Natural killer cell treated with Interleukin-12 subunit alpha and Interleukin-12 subunit beta and Interleukin-15 and Interleukin-18, amount 100 ng/mL, for 72 hours (primary cell): ENCODE results near the gene NXPH2. TPM values are rescaled to one million over a fixed set of nuclear protein-coding genes. Genes with fewer than 3 reads are reported as not detected.
A peak's percentile ranks its signal among the peaks of the same experiment; 100 is the strongest.

ENCODE experiments used
- ATAC-seq, 2 donors: fragments of 150-1000 bp; cut with Tn5 transposase in 1 of 2; sonication (Bioruptor Pico), chemical (Tn5 transposase) in 1 of 2; 2 replicates each; pipeline ENCODE4 v1.10.0; 2021
- DNase-seq: peaks from one replicate; pipeline ENCODE4 v3.0.0; 2022; ENCODE audit warnings: low spot score
- H3K27ac Mint-ChIP-seq, 2 donors: 1 replicate in 1 of 2; 2 replicates in 1 of 2; pipeline ENCODE4 v1.8.0; 2022; ENCODE audit warnings: mixed read lengths in 2 of 2, mild to moderate bottlenecking in 1 of 2, moderate library complexity in 1 of 2
- H3K27me3 Mint-ChIP-seq, 2 donors: 1 replicate in 1 of 2; 2 replicates in 1 of 2; pipeline ENCODE4 v1.8.0; 2022; ENCODE audit warnings: mixed read lengths in 2 of 2
- H3K36me3 Mint-ChIP-seq: one replicate; pipeline ENCODE4 v1.8.0; 2022; ENCODE audit warnings: mixed read lengths
- H3K4me1 Mint-ChIP-seq, 2 donors: 1 replicate in 1 of 2; 2 replicates in 1 of 2; pipeline ENCODE4 v1.8.0; 2022; ENCODE audit warnings: low read depth in 2 of 2, mixed read lengths in 2 of 2, mild to moderate bottlenecking in 1 of 2
- H3K4me3 Mint-ChIP-seq: one replicate; pipeline ENCODE4 v1.8.0; 2022; ENCODE audit warnings: mixed read lengths
- H3K9me3 Mint-ChIP-seq: 2 replicates; pipeline ENCODE4 v1.8.0; 2022; ENCODE audit warnings: mixed read lengths
- total RNA-seq, 2 donors: library from RNA; stranded (reverse); gene quantifications; one replicate each; pipeline ENCODE4 v1.2.3, GENCODE V29; 2022

Gene NXPH2
- total RNA-seq, result not detected

DNA sequence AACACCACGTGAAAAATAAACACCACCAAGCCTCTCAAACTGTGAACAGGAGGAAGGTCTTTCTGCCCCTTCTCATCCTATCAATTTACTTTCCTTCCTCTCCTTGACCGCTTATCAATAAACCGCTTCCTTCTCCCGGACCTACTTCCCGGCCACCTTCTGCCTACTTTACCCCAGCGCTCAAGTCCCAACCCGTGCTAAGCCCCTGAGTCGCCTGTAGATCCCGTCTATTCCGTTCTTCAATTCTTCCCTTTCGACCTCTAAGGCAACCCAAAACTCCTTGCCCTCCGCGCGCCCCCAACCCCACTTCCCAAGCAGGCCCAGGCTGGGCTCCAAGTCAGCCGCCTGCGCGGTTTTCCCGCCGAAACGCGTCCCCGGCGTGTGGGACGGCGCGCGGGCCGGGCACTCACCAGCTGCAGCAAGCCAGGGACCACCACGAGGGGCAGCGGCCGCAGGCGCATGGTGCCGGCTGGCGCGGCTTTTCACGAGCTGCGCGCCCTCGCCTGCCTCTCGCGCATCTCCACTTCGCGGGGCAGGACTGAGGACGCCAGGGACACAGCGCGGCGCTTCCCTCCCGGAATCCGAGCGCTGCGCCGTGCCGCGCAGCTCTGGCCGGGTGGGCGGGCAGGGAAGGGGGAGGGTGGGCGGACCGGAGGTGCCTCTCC lies at the start of gene NXPH2:
Gene NXPH2, minus strand, starts transcription at position 610 of the 665 bp plus-strand sequence. Its CDS starts 149 bp downstream, at position 461.
- ATAC-seq, result no peak
- peaks cover 0 to 5% of the 10 kb centered on the region in 2 donors for H3K4me1 Mint-ChIP-seq
- no peak for DNase-seq
- no peaks in the 10 kb centered on the region for H3K9me3 Mint-ChIP-seq
- no peak within 1 kb of the TSS for H3K4me3 Mint-ChIP-seq
- no peaks in the 10 kb centered on the region for H3K36me3 Mint-ChIP-seq
- no peak within 1 kb of the TSS for H3K27ac Mint-ChIP-seq
- peaks cover 33 to 41% of the 10 kb centered on the region in 2 donors for H3K27me3 Mint-ChIP-seq

GRCh38 chr2:138829326-138829919 lies 49.2 kb upstream of the NXPH2 start:
- H3K4me1 Mint-ChIP-seq, result no peaks in the 10 kb centered on the region
- no peak for DNase-seq
- peak in 1 of 2 donors; percentile 53 for ATAC-seq
- H3K27me3 Mint-ChIP-seq, result peaks cover 2 to 7% of the 10 kb centered on the region in 2 donors
- no peak overlapping the region for H3K4me3 Mint-ChIP-seq
- H3K36me3 Mint-ChIP-seq, result no peaks in the 10 kb centered on the region
- no peak overlapping the region for H3K27ac Mint-ChIP-seq
- H3K9me3 Mint-ChIP-seq, result no peaks in the 10 kb centered on the region

DNA sequence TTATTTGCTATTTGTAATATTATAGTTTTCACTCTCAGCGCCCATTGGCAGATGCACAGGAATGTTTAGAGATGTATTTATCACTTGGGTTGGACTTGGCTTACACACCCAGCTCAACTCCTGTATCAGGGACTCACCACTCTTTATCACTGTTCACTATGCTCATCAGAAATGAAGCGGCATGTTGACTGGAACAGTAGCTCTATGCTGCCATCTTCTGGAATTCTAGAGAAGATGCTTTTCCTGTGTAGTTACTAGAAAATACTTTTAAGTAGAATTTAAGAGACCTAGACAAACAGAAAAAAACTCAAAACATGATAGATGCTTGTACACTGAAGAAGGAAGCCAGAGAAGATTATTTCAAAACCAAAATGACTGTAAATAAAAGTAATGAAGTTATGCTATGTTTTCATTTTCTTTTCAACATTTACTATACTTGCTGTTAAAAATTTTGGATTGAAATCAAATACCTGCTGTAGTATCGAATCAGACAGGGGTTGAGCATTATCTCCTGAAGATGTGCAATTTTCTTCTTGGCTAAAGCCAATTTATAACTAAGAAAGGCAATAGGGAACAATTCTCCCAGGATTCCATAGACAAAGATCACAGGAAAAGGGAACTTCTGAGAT lies 47.4 kb upstream of the NXPH2 start:
- Mint-ChIP-seq H3K4me1 (no peaks in the 10 kb centered on the region), H3K27ac (no peak overlapping the region), H3K36me3 (no peaks in the 10 kb centered on the region), H3K4me3 (no peak overlapping the region), H3K27me3 (peaks cover 0 to 7% of the 10 kb centered on the region in 2 donors), H3K9me3 (no peaks in the 10 kb centered on the region)
- ATAC-seq (no peak), DNase-seq (no peak)

- Mint-ChIP-seq H3K27me3 (peaks cover 2 to 7% of the 10 kb centered on the region in 2 donors), H3K4me1 (no peaks in the 10 kb centered on the region), H3K9me3 (no peaks in the 10 kb centered on the region), H3K36me3 (no peaks in the 10 kb centered on the region), H3K4me3 (no peak overlapping the region), H3K27ac (no peak overlapping the region)
- ATAC-seq (no peak), DNase-seq (no peak)
These were observed 43.5 kb upstream of the NXPH2 start for GRCh38 chr2:138823666-138824065.

DNA sequence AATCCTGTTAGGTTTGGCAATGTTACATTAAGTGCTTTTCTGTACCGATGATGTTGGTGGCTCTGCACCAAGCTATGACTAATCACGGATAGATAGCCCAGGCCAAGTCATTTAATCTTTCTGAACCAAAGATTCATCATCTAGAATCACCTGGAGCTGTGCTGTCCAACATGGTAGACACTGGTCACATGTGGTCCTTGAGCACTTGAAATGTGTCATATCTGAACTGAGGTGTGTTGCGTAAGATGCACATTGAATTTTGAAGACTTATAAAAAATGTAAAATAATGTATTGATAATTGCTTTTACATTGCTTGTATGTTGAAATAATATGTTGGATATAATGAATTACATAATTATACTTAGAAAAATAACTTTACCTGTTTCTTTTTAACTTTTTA lies 39.8 kb upstream of the NXPH2 start:
- ATAC-seq, result no peak
- no peaks in the 10 kb centered on the region for H3K4me1 Mint-ChIP-seq
- H3K4me3 Mint-ChIP-seq, result no peak overlapping the region

GRCh38 chr2:138818556-138818955 lies 38.4 kb upstream of the NXPH2 start:
- H3K27me3 Mint-ChIP-seq, result peaks cover 0 to 2% of the 10 kb centered on the region in 2 donors
- H3K4me3 Mint-ChIP-seq, result no peak overlapping the region
- H3K36me3 Mint-ChIP-seq, result no peaks in the 10 kb centered on the region
- no peak overlapping the region for H3K27ac Mint-ChIP-seq
- no peak for DNase-seq
- no peaks in the 10 kb centered on the region for H3K9me3 Mint-ChIP-seq
- H3K4me1 Mint-ChIP-seq, result no peaks in the 10 kb centered on the region
- no peak for ATAC-seq

More for the DNA sequence above, 39.8 kb upstream of the NXPH2 start:
- Mint-ChIP-seq H3K9me3 (no peaks in the 10 kb centered on the region), H3K36me3 (no peaks in the 10 kb centered on the region), H3K27ac (no peak overlapping the region), H3K27me3 (peaks cover 0 to 2% of the 10 kb centered on the region in 2 donors)
- no peak for DNase-seq

DNA sequence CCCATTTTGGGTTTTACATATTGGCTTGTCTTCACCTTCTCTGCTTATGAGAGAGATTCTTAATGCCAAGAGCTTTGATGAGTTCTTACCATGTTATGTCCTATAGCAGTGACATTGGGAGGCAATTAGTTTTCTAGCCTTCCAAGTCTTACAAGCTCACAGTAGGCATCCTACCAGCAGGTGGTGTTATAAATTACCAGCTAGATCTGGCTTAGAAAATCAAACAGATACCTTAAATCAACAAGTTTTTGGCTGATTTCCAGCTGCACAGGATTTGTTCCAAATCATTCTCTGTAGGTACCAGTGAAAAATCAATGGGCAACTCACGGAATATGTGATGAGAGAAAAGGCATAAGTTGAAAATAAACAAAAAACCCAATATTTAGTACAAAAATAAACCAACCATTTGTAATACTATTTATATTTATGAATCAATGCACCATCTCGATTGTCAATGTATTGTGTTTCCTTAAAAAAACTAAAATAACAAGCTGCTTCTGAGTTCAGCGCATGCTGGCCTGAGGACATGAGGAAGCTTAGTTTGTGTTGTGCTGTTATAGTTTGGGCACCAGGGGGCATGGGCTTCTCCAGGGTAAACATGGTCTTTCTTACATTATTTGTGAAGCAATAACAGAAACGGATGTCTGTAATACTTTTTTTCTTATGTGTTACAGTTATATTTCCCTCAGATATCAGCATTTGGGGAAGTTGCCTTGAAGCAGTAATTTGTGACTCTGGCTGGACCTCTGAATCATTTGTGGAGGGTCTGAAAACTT lies 34.1 kb upstream of the NXPH2 start:
- H3K36me3 Mint-ChIP-seq, result no peaks in the 10 kb centered on the region
- no peak for DNase-seq
- peaks cover 0 to 17% of the 10 kb centered on the region in 2 donors for H3K27me3 Mint-ChIP-seq
- peaks cover 4% of the 10 kb centered on the region for H3K9me3 Mint-ChIP-seq
- H3K27ac Mint-ChIP-seq, result no peak overlapping the region
- no peak for ATAC-seq
- no peak overlapping the region for H3K4me3 Mint-ChIP-seq
- H3K4me1 Mint-ChIP-seq, result no peaks in the 10 kb centered on the region

DNA sequence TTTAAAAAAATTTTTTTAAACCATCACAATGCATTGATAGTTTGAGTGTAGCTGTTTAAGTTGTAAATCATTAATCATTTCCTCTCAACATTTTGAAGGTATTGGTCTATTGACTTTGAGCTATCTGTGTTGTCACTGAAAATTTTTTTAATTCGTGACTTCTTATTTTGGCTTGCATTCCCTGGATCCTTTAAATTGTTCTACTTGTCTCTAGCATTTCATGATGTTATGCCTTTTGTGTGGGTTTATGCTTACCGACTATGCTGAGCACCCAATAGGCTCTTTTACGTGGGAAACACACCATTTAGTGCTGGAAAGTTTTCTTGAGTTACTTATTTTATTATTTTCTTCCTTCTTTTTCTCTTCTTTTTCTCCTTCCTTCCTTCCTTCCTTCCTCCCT lies 31.2 kb upstream of the NXPH2 start:
- ATAC-seq (no peak), DNase-seq (no peak)
- H3K36me3 Mint-ChIP-seq, result no peaks in the 10 kb centered on the region
- no peak overlapping the region for H3K4me3 Mint-ChIP-seq
- H3K4me1 Mint-ChIP-seq, result no peaks in the 10 kb centered on the region
- H3K27ac Mint-ChIP-seq, result no peak overlapping the region
- peaks cover 4% of the 10 kb centered on the region for H3K9me3 Mint-ChIP-seq
- H3K27me3 Mint-ChIP-seq, result peaks cover 0 to 17% of the 10 kb centered on the region in 2 donors

GRCh38 chr2:138794724-138795123 lies 14.5 kb upstream of the NXPH2 start:
- ATAC-seq, result no peak
- no peak for DNase-seq
- H3K27me3 Mint-ChIP-seq, result peaks cover 5 to 15% of the 10 kb centered on the region in 2 donors
- no peaks in the 10 kb centered on the region for H3K4me1 Mint-ChIP-seq
- peaks cover 10% of the 10 kb centered on the region for H3K9me3 Mint-ChIP-seq
- H3K4me3 Mint-ChIP-seq, result no peak overlapping the region
- no peak overlapping the region for H3K27ac Mint-ChIP-seq
- H3K36me3 Mint-ChIP-seq, result peaks cover 7% of the 10 kb centered on the region

DNA sequence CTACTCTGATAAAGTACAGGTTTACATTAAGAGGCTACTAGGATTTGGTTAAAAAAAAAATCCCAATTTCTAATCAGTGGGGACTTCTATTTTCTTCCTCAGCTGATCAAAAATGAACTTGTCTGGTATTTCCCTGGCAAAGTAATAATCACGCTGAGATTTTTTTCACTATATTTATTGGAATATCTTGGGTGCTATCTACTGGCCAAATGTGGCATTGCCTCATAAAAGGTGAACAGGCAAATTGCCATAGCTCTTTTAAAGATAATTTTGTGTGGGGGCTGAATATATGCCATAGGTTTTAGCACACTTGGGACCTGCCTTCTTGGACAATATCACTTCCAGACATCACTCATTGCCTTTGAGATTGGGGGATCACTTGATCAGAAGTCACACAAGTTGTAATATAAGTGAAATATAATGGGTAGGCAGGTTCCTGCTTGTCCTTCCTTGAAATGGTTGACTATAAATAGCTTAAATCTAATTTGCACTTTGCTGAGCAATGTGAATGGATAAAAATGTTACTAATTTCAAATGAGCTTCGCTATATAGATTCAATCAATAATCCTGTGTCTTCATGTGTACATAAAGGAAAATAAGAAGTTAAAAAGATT lies 7.0 kb upstream of the NXPH2 start:
- H3K36me3 Mint-ChIP-seq, result no peaks in the 10 kb centered on the region
- H3K4me1 Mint-ChIP-seq, result no peaks in the 10 kb centered on the region
- H3K9me3 Mint-ChIP-seq, result peaks cover 3% of the 10 kb centered on the region
- ATAC-seq (no peak), DNase-seq (no peak)
- peaks cover 14 to 21% of the 10 kb centered on the region in 2 donors for H3K27me3 Mint-ChIP-seq
- no peak overlapping the region for H3K4me3 Mint-ChIP-seq
- no peak overlapping the region for H3K27ac Mint-ChIP-seq

GRCh38 chr2:138782383-138782782 lies 2.2 kb upstream of the NXPH2 start:
- peaks cover 0 to 5% of the 10 kb centered on the region in 2 donors for H3K4me1 Mint-ChIP-seq
- no peak overlapping the region for H3K27ac Mint-ChIP-seq
- DNase-seq (no peak), ATAC-seq (no peak)
- no peak overlapping the region for H3K4me3 Mint-ChIP-seq
- no peaks in the 10 kb centered on the region for H3K9me3 Mint-ChIP-seq
- H3K27me3 Mint-ChIP-seq, result peaks cover 33 to 41% of the 10 kb centered on the region in 2 donors
- H3K36me3 Mint-ChIP-seq, result no peaks in the 10 kb centered on the region

DNA sequence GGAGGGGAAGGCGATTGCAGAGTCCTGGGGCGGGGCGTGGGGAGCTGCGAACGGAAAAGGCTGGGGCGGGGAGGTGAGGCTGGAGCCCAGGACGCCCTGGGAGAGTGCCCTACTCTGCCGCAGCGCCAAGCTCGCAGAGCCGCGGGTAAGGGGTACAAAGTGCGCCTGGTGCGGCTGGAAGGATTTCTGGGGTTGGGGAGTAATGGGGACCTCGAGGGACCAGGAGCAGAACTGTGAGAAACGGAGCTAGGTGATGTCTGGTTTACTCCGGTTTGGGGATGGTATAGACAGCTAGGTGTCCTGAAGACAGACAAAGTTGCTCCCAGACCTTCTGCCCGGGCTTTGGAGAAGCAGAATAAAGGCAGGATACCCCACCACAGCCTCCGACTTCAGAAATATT lies 718 bp upstream of the NXPH2 start:
- Mint-ChIP-seq H3K27ac (no peak overlapping the region), H3K9me3 (no peaks in the 10 kb centered on the region), H3K4me1 (peaks cover 0 to 5% of the 10 kb centered on the region in 2 donors), H3K4me3 (no peak overlapping the region), H3K27me3 (peaks cover 33 to 41% of the 10 kb centered on the region in 2 donors), H3K36me3 (no peaks in the 10 kb centered on the region)
- DNase-seq (no peak), ATAC-seq (peak in 1 of 2 donors; percentile 24)

DNA sequence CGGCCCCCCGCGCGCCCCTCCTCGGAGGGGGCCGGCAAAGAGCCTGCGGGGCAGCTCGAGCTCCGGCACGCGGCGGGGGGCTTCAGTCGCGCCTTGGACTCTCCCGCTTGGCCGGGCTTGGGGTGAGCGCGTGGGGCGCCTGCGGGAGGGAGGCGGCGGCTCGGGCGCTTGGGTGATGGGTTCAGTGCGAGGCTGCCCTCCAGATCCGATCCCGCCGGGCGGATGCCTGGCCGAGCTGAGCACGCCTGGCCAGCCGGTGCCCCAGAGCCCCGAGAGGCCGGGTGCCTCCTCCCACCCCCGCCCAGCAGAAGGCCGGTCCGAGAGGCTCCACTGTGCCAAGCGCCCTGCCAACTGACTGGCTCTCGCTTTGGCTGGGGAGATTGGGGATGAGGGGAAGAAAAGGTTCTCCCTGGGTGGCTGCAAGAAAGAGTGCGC lies 273 bp upstream of the NXPH2 start:
- ATAC-seq, result no peak
- no peak overlapping the region for H3K4me3 Mint-ChIP-seq

More for the DNA sequence above, 273 bp upstream of the NXPH2 start:
- no peak for DNase-seq
- no peaks in the 10 kb centered on the region for H3K36me3 Mint-ChIP-seq
- no peak overlapping the region for H3K27ac Mint-ChIP-seq
- H3K9me3 Mint-ChIP-seq, result no peaks in the 10 kb centered on the region
- peaks cover 0 to 5% of the 10 kb centered on the region in 2 donors for H3K4me1 Mint-ChIP-seq
- peaks cover 33 to 41% of the 10 kb centered on the region in 2 donors for H3K27me3 Mint-ChIP-seq
